ENCODE results near the gene ADPRHL1.
A peak's percentile ranks its signal among the peaks of the same experiment; 100 is the strongest.

ADPRHL1 gene

DNA sequence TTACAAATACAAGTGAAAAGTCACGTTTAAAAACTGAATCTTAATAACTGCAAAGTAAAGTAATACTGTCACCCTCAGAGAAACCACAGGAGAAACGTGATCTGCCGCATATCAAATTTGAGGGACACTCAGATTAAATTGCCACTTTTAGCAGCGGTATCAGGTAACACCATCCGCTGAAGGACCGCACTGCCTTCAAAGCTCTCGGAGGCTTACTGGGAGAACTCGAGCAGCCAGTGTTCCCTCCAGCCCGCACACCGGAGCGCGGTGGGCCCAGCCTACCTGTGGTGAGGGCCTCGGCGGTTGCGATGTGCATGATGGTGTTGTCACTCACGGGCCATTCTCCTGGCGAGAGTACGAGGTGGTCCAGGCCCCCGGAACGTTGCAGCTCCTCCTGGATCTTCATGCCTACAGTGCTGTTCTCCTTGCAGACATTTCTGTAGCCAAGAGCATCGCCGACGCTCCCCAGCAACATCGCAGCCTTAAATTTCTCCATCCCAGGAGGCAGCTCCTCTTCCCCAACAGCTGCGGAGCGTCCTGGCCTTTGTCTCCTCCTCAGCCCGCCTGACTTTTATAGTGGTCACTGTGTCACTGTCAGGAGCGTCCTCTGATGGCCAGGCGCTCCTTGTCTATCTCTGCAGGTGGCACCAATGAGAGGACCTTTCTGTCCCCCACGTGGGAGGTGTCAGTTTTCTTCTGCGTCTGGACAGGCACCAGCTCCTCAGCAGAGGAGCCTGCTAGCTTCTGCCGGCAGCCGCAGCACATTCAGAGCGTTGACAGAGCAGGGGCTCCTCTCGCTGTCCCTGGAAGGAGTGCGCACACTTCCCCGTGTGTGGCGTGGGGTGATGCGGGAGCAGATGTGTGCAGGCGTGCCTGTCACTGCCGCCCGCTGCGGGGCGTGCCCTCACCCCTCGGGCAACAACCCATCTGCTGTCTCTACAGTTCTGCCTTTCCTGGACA, at the start of gene ADPRHL1:
TSS of gene ADPRHL1 (minus strand) at position 547 of the 960 bp plus-strand sequence. CDS start at position 496, 51 bp downstream.
- no peak for DNase-seq (ENCODE audit: low read depth in 2 of 2)

DNA sequence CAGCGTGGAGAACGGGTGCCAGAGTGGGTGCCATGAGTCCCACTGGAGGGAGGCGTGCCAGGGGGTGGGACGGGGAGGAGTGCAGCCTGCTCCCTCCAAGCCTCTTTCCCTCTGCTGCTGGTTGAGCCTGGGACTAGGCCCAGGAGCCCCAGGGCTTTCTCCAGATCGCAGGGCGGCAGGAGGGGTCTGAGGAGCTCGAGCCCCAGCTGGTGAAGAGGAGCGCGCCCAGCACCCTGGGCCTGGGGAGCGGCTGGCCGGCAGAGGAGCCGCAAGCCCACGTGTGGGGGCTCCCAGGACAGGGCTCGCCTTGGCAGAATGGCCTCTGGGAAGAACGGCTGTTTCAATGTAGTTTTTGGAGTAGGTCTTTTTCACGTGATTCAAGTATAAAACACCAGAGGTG, 49.4 kb upstream of the ADPRHL1 start:
- DNase-seq (ENCODE audit: low read depth in 2 of 2): no peak

DNA sequence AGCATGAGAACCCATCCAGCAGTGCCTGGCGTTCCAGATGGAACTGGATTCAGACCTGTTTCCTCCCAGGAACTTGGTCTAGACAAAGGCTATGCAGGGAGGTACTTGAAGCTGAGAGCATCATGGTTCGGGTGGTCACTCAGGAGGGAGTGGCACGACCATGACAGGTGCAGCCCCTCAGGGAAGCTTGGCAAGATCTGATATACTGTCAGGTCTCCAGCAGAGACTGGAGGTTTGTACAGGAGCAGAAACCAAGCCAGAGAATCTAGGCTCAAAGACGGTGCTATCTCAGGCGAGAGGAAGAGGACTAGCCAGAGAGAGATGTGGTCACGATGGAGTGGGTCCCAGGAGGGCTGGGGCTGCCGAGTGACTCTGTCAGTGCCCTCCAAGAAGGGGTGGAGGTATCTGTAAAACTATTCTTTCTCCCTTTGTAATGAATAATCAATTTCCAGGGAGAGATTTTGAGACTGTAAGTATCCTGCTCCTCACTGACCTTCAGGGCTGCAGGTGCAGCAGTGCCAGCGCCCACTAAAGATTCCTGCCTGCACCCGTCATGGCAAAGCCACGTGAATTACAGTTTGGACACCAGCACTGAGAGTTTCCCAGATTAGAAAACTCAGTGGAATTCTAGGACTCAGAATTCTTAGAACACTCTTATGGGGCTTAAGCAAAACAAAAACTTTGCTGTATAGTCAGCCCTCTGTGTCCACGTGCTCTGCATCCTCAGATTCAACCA, 47.4 kb upstream of the ADPRHL1 start:
- DNase-seq (ENCODE audit: low read depth in 2 of 2): no peak

DNA sequence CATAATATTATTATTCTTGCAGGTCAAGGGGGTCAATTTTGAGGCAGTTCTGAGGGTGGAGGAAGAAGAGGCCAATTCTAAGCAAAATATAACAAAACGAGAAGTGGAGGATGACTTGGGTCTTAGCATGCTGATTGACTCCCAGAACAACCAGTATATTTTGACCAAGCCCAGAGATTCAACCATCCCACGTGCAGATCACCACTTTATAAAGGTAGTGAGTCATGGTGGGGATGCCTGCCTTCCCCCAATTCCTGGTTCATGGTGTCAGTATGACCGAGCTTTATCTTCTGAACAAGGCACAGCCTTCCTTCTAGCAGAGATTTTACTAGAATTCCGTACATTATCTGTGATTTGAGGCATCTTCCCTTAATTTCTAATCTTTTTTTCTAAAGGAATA, 46.6 kb upstream of the ADPRHL1 start:
- DNase-seq (ENCODE audit: low read depth in 2 of 2): no peak

DNA sequence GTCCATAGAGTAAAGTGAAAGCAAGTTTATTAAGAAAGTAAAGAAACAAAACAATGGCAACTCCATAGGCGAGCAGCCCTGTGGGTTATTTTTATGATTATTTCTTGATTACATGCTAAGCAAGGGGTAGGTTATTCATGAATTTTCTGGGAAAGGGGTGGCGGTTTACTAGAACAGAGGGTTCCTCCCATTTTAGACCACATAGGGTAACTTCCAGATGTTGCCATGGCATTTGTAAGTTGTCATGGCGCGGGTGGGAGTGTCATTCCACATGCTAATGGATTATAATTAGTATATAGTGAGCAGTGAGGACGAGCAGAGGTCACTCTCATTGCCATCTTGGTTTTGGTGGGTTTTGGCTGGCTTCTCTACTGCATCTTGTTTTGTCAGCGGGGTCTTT, 45.6 kb upstream of the ADPRHL1 start:
- DNase-seq (ENCODE audit: low read depth in 2 of 2): no peak

DNA sequence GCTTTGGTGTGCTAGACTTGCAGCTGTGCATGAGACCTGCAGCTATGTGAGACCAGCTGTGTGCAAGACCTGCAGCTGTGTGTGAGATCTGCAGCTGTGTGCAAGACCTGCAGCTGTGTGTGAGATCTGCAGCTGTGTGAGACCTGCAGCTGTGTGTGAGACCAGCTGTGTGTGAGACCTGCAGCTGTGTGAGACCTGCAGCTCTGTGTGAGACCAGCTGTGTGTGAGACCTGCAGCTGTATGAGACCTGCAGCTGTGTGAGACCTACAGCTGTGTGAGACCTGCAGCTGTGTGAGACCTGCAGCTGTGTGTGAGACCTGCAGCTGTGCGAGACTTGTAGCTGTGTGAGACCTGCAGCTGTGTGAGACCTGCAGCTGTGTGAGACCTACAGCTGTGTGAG, 43.9 kb upstream of the ADPRHL1 start:
- no peak for DNase-seq (ENCODE audit: low read depth in 2 of 2)

DNA sequence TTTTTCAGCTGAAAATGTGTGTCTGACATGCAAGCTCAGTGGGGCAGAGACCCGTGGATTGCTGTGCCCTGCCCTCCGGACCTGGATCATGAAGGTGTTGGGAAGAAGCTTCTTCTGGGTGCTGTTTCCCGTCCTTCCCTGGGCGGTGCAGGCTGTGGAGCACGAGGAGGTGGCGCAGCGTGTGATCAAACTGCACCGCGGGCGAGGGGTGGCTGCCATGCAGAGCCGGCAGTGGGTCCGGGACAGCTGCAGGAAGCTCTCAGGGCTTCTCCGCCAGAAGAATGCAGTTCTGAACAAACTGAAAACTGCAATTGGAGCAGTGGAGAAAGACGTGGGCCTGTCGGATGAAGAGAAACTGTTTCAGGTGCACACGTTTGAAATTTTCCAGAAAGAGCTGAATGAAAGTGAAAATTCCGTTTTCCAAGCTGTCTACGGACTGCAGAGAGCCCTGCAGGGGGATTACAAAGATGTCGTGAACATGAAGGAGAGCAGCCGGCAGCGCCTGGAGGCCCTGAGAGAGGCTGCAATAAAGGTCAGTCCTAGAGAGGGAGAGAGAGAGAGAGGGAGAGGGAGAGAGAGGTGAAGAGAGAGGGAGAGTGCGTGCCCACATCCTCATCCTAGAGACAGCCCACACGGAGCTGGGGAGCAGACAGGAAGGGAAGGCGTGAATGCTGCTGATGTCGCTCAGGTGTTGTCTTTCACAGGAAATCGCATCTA, 42.4 kb upstream of the ADPRHL1 start:
- DNase-seq (ENCODE audit: low read depth in 2 of 2): no peak

DNA sequence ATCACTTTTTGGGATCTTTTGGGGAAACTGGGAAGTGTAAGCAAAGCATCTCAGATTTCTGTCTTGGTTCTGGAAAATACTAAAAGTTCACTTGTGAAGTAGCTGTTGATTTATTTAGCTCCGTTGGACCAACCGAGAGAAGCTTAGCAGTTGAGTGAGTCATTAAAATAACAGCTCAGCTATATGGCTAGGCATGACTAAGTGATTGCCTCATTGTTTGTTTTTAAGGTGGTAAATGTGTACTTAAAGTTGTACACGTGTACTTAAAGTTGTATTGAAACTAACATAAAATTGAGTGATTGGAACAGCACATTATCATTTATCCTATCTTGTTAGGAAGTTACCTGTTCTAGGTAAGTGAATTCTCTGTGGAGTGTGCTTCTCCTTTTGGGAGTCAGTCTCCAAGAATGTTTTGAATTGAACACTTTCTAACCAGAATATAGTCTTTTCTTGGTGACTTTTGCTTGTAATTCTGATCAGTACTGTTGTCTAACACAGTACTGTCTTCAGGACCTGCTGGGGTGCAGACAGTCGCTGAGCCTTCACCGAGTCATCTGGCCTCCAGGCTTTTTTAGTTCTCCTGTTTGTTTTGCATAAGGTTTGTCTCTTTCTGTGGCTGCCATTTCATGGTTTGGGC, 40.1 kb upstream of the ADPRHL1 start:
- no peak for DNase-seq (ENCODE audit: low read depth in 2 of 2)

DNA sequence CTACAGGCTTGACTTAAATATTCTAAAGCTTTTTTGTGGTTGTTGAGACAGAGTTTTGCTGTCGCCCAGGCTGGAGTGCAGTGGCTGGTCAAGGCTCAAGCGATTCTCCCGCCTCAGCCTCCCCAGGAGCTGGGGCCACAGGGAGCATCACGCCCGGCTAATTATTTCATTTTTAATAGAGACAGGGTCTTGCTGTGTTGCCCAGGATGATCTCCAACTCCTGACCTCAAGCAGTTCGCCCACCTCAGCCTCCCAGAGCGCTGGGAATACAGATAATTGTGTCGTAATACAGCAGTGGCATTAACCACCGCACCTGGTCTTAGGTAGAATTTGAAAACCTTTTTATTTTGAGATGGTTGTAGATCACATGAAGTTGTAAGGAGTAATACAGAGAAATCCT, 38.7 kb upstream of the ADPRHL1 start:
- no peak for DNase-seq (ENCODE audit: low read depth in 2 of 2)

DNA sequence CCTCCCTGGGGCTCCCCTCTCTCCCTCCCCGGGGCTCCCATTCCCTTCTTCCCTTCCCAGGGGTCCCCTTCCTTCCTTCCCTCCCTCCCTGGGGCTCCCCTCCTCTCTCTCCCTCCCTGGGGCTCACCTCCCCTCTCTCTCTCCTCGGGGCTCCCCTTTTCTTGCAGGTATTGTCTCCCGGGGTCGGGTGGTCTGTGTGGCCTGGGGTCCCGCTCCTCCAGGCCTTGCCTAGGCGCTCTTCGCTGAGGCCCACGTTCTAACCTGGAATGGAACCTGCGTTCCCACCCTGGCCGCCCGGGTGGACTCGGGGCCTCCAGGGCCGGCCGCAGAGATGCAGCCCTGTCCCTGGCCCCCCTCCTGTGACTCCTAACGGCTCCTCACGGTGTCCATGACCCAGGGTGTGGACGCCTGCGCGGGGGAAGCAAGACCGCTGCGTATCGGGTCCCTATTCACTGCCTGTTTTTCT, 38.2 kb upstream of the ADPRHL1 start:
- no peak for DNase-seq (ENCODE audit: low read depth in 2 of 2)

DNA sequence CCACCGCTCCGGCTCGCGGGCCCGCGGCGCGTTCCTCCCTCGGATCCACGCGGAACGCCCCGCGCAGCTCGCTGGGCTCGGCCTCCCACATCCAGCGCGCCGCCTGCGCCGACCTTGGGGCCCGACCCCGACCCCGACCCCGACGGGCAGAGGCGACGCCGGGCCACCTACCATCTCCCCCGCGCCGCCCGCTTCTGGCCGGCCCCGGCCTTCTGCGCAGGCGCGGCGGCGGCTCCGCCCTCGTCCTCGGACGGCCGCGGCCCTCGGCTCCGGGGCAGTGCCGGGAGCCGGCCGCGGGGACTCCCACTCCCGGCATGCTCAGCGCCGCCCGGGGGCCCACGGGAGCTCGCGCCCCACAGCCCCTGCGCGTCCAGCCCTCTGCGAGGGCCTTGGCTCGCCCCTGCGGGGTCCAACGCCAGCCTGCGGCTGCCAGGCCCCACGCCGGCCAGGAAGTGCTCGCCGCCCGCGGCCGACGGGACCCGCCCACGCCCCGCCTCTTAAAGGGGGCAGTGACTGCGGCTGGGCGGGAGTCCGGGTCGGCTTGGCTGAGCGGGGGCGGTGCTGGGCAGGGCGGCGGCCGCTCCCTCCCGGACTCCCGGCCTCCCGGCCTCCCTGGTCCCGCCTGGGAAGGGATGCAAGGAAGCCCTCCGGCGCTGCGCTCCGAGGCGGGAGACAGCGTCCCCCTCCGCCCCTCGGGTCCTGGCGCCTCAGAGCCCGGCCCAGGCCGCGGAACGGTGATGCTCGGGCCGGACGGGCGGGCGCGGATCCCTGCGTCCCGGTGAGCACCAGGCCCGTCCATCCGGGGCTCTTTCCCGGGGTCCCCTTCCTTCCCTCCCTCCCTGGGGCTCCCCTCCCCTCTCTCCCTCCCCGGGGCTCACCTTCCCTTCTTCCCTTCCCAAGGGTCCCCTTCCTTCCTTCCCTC, 37.5 kb upstream of the ADPRHL1 start, which contains the start of gene DCUN1D2:
TSS of gene DCUN1D2 (minus strand) at position 216 of the 922 bp plus-strand sequence. CDS start at position 174, 42 bp downstream.
- DNase-seq (ENCODE audit: low read depth in 2 of 2): peak; percentile 57

DNA sequence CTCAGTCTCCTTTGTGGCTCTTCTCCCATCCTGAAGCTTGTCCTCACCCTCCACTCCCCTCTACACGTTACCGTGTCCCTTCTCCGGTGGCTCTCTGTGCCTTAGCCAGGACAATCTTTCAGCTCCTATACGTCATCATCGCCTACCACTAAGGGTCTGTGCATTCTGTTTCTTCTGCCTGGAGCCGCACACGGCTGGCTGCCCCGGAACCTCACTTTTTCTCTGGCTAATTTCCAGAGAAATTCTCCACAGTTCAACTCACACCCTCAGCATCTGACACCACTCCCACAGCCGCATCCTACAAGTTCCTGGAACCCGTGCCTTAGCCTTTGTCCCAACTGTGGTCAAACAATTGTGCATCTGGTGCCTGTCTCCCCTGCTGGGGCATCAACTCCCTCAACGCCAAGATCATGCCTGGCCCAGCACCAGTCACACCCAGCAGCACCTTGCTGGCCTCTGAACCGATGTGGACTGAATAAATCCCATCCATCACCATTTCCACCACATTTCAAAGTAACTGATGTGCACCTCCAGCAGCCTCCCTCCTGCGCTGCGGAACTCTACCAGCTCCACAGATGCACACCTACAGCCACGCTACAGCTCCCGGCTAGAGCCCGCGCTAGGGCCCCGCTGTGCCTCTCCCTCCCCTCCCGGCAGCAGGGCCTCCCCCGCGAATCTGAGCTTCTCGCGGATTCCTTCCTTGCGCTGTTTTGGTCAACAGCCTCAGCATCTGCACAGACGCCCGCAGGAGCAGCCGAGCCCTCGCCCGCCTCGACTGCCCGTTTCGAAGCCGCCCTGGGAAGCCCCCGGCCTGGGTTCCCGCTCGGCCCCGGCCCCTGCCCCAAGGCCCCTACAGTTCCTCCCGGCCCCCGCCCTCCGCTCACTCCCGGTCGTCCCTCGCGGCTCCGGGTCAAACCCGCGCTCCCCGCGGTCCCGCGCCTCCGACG, 36.5 kb upstream of the ADPRHL1 start:
- DNase-seq (ENCODE audit: low read depth in 2 of 2): peak; percentile 1 to 12

DNA sequence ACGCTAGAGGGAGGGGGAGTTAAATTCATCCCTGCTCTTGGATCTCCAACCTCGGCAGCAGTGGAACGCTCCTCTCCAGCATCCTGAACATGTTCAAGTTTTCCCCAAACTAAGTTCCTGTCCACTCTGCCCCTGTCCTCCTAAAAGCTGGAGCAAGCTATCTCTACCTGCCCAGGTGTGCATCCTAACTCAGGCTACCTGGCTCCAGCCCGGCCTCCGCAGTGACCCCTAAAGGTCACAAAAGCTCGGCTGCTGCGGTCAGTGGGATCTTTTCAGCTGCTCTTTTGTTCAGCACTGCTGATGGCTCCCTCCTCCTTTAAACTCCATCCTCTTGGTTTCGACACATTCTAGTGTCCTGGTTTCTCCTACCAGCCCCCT, 35.9 kb upstream of the ADPRHL1 start:
- no peak for DNase-seq (ENCODE audit: low read depth in 2 of 2)

DNA sequence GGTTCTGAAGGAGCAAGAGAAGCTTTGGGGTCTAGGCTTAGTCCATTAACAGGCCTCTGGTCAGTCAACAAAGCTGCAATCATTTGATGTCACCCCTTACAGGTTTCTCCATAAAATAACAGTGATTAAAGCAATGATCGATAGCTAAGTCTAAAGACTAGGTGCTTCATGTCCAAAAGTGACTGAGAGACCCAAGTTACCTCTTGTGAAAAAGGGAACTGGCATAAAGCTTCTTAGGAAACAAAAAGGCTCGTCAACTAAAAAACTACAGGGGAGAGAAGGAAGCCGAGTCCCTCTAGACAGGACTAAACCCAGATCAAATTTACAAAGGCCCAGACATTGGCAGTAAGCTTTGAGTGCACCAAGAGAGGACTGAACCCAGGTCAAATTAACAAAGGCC, 35.0 kb upstream of the ADPRHL1 start:
- DNase-seq (ENCODE audit: low read depth in 2 of 2): no peak

DNA sequence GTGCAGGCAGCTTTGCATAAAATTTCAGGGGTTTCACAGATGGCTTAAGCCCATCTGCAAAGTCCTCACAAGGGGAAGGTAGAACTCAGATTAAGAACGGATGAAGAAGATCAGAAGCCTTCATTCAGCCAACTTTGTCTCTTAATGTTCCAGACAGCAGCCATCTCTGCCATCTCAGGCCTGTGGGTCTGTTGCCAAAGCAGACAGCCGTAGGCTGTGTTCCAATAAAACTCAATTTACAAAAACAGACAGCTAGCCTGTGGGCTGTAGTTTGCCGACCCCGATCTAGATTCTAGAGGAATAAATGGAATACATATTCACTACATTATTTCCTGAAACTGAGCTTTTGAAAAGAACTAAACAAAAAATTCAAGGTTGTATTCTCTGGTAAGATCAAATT, 33.4 kb upstream of the ADPRHL1 start:
- no peak for DNase-seq (ENCODE audit: low read depth in 2 of 2)

DNA sequence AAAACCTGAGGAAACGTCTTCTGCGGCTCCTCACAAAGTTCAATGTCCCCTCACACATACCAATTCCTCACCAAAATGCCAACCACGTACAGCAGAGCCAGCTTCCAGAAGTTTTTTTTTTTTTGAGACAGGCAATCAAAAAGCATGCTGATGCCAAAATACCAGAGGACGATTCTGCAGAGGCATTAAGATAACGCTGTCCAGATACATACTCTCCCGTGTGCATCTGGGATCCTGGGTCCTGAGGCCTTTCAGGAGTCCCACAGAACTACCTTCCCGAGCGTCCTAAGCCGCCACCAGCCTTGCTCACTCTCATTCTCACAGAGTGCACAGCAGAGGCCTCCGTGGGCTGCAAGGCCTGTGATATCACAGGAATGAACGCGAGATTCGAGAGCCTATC, 32.3 kb upstream of the ADPRHL1 start:
- no peak for DNase-seq (ENCODE audit: low read depth in 2 of 2)

DNA sequence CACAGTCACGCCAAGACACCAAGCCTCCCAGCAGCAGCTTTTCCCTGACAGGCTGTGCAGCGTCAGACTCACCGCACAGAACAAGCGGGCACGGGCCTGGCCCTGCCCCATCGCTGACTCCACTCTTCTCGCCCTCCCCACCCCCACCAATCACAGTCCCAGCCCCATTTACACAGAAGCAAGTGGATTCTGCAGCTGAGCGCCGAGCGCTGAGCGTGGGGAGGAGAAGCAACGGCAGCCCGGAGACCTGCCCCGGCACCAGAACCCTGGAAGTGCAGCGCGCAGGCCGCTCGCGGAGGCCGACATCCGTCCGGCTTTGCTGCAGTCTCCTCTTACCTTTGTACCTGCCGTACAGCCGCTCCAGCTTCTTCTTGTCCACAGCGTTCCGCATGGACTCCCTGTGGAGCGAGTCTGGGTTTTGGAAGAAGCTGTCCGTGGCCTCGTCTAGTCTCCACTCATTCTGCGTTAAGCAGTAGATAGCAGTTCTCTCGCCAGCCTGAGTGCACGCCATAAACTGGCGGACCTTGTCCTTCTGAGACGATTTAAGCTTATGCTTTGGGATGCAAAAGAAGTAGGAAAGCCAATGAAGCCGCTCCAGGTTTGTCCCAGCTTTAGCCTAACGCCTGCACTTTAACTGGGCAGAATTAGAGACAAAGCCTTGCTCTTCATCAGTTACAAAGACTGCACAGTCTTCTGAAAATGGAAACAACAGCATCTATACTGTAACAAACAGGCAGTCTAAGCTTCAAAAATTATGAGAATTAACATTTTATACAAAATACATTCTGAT, 30.4 kb upstream of the ADPRHL1 start:
- DNase-seq (ENCODE audit: low read depth in 2 of 2): no peak

DNA sequence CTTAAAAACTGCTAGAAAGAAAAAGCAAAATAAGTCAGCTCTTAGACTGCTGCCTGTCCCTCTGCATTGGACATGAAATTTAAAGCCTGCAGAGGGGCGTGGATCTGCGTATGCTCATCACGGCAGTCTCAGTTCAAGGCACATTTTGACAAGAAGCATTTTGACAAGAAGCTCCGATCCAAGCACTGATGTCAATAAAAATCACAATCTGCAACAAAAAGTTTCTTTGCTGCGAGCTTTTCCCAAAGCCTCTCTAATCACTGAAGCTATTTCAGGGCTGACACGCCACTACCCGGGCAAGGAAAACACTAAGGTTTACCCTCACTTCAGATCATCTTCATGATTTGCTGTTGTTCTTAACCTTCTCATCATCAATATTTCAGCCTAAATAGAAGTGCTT, 29.8 kb upstream of the ADPRHL1 start:
- DNase-seq (ENCODE audit: low read depth in 2 of 2): no peak

DNA sequence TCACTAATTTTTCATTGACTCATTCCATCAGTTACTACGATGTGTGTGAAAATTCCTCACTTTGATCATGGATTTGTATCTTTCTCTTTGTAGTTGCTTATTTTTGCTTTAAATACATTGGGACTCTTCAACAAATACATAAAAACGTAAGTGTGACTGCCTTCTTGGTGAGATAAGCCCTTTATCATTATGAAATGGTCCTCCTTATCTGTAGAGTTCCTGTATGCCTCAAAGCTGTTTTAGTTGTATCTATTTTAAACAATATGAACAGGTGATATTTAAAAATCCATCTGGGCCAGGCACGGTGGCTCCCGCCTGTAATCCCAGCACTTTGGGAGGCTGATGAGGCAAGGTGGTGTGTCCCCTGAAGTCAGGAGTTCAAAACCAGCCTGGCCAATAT, 25.9 kb upstream of the ADPRHL1 start:
- no peak for DNase-seq (ENCODE audit: low read depth in 2 of 2)
